IMR-90 (cell line): ENCODE results near the gene THRB.

Experiments
- POLR2A ChIP-seq: IDR thresholded peaks from 2 replicates; pipeline ENCODE4 v1.6.1; 2012; ENCODE audit warnings: mild to moderate bottlenecking, low read depth, low read length
- RFX5 ChIP-seq: IDR thresholded peaks from 2 replicates; pipeline ENCODE4 v1.8.0; 2012; ENCODE audit warnings: low read depth, mild to moderate bottlenecking, low read length, moderate library complexity
- TF ChIP-seq, protein P1 (sequence below): conservative IDR thresholded peaks from 2 replicates; pipeline ENCODE4 v1.5.1; 2012; ENCODE audit warnings: mild to moderate bottlenecking, low read depth, low read length, improper control_type of control experiment

DNA sequence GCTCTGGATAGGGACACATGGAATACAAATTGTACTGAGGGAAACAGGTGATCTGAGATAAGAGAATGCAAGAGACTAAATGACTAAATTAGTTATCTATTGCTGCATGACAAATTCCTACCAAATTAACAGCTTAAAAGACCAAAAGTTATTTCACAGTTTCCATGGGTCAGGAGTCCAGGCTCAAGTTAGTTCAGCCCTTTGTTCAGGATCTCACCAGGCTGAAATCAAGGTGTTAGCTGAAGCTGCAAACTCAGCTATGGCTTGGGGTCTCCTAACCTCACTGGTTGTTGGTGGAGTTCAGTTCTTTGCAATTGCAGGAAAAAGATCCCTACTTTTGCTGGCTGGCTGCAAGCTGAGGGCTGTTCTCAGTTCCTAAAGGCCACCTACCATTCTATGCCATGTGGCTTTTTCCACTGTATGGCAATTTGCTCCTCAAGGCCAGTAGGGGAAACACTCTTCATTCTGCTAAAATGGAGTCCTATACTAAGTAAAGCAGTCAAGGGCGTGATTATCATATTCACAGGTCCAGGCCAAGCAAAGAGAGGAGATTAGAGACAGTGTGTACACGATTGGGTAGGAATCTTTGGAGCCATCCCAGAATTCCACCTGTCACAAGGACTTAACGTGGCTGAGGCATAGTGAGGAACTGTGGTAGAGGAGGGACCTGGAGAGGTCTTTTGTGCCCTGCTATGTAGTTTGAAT lies 53.7 kb downstream of the THRB start:
- TF ChIP-seq, protein P1, sequence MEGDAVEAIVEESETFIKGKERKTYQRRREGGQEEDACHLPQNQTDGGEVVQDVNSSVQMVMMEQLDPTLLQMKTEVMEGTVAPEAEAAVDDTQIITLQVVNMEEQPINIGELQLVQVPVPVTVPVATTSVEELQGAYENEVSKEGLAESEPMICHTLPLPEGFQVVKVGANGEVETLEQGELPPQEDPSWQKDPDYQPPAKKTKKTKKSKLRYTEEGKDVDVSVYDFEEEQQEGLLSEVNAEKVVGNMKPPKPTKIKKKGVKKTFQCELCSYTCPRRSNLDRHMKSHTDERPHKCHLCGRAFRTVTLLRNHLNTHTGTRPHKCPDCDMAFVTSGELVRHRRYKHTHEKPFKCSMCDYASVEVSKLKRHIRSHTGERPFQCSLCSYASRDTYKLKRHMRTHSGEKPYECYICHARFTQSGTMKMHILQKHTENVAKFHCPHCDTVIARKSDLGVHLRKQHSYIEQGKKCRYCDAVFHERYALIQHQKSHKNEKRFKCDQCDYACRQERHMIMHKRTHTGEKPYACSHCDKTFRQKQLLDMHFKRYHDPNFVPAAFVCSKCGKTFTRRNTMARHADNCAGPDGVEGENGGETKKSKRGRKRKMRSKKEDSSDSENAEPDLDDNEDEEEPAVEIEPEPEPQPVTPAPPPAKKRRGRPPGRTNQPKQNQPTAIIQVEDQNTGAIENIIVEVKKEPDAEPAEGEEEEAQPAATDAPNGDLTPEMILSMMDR, result no peak
- TF ChIP-seq RFX5 (no peak), POLR2A (no peak)
